ENCODE results near the gene PLAC1. TPM values are rescaled to one million over a fixed set of nuclear protein-coding genes. Genes with fewer than 3 reads are reported as not detected.

The PLAC1 gene
- polyA plus RNA-seq, 1 experiment, result 0.43 TPM

- POLR2A ChIA-PET, result no interaction called here
- CTCF ChIA-PET, result interaction anchor here (0.7 kb wide), 1 partner anchor 168 kb away, joined by 3 read pairs; no protein-coding TSS in a partner anchor
- no peak for DNase-seq (ENCODE audit: low read depth)
- TF ChIP-seq CTCF (IDR thresholded peaks at IDR 0.05; ENCODE audit: insufficient read depth, low read depth, low read length), result no peak
- no peaks in the 10 kb centered on the region for H3K27me3 ChIP-seq (ENCODE audit: control insufficient read depth, insufficient read depth, low read length)
- no peaks in the 10 kb centered on the region for H3K36me3 ChIP-seq (ENCODE audit: control insufficient read depth, insufficient read depth, low read length)
- no peak overlapping the region for H3K4me3 ChIP-seq (ENCODE audit: low read depth, low read length)
Observed at GRCh38 chrX:134580907-134581306, 77.4 kb downstream of the PLAC1 start.

GRCh38 chrX:134573683-134574035 is 84.6 kb downstream of the PLAC1 start:
- CTCF ChIA-PET, result no interaction called here
- no peaks in the 10 kb centered on the region for H3K27me3 ChIP-seq (ENCODE audit: control insufficient read depth, insufficient read depth, low read length)
- DNase-seq (ENCODE audit: low read depth), result no peak
- POLR2A ChIA-PET, result no interaction called here
- H3K36me3 ChIP-seq (ENCODE audit: control insufficient read depth, insufficient read depth, low read length), result no peaks in the 10 kb centered on the region
- TF ChIP-seq CTCF (IDR thresholded peaks at IDR 0.05; ENCODE audit: insufficient read depth, low read depth, low read length), result no peak
- H3K4me3 ChIP-seq (ENCODE audit: low read depth, low read length), result no peak overlapping the region

- Histone ChIP-seq H3K4me3 (ENCODE audit: low read depth, low read length) (no peak overlapping the region), H3K36me3 (ENCODE audit: control insufficient read depth, insufficient read depth, low read length) (no peaks in the 10 kb centered on the region), H3K27me3 (ENCODE audit: control insufficient read depth, insufficient read depth, low read length) (no peaks in the 10 kb centered on the region)
- POLR2A ChIA-PET, result no interaction called here
- no peak for TF ChIP-seq CTCF (IDR thresholded peaks at IDR 0.05; ENCODE audit: insufficient read depth, low read depth, low read length)
- no peak for DNase-seq (ENCODE audit: low read depth)
- CTCF ChIA-PET, result no interaction called here
Observed at GRCh38 chrX:134572816-134573682, 85.2 kb downstream of the PLAC1 start.

GRCh38 chrX:134571796-134572195 is 86.5 kb downstream of the PLAC1 start:
- H3K4me3 ChIP-seq (ENCODE audit: low read depth, low read length), result no peak overlapping the region
- no peak for TF ChIP-seq CTCF (IDR thresholded peaks at IDR 0.05; ENCODE audit: insufficient read depth, low read depth, low read length)
- ChIA-PET POLR2A (no interaction called here), CTCF (no interaction called here)
- no peaks in the 10 kb centered on the region for H3K36me3 ChIP-seq (ENCODE audit: control insufficient read depth, insufficient read depth, low read length)
- no peak for DNase-seq (ENCODE audit: low read depth)
- no peaks in the 10 kb centered on the region for H3K27me3 ChIP-seq (ENCODE audit: control insufficient read depth, insufficient read depth, low read length)

GRCh38 chrX:134570899-134571298 is 87.4 kb downstream of the PLAC1 start:
- Histone ChIP-seq H3K36me3 (ENCODE audit: control insufficient read depth, insufficient read depth, low read length) (no peaks in the 10 kb centered on the region), H3K4me3 (ENCODE audit: low read depth, low read length) (no peak overlapping the region), H3K27me3 (ENCODE audit: control insufficient read depth, insufficient read depth, low read length) (no peaks in the 10 kb centered on the region)
- TF ChIP-seq CTCF (IDR thresholded peaks at IDR 0.05; ENCODE audit: insufficient read depth, low read depth, low read length), result no peak
- POLR2A ChIA-PET, result no interaction called here
- CTCF ChIA-PET, result no interaction called here
- no peak for DNase-seq (ENCODE audit: low read depth)
